A549 treated with Mapracorat at 1 μM for 4 hours (cell line): ENCODE data around the gene ARPP21. TPM values are rescaled to one million over a fixed set of nuclear protein-coding genes. Genes with fewer than 3 reads are reported as not detected.

Source experiments
- total RNA-seq: library from RNA; stranded (reverse); fragments of 200-300 nt; extraction: Qiagen RNA extraction; gene quantifications from 5 replicates; pipeline ENCODE4 v1.2.3, GENCODE V29; 2022

The ARPP21 gene
- total RNA-seq: 0.05 to 0.32 TPM (median 0.13 TPM) in 3 of 5 replicates, not detected in the others

GRCh38 chr3:35639254-35640186 is at the start of gene ARPP21:
Gene ARPP21 (plus strand): TSS chr3:35639525. CDS start chr3:35681752, 42,227 bp downstream.

